GM18907 (cell line): Measurements from ENCODE around the gene CCT6A.
"Not testable (repeated sequence)": the region's sequence is repeated elsewhere in the genome, so short reads cannot be mapped to it uniquely, and the experiment has no call there.

Source experiments
- ATAC-seq: cut with Tn5 transposase; IDR thresholded peaks from one replicate; pipeline ENCODE4 v1.9.1; 2021; ENCODE audit warnings: mild to moderate bottlenecking, moderate library complexity; ENCODE audit not compliant: unreplicated experiment

CCT6A gene

GRCh38 chr7:56051053-56051338 lies 569 bp upstream of the CCT6A start:
- ATAC-seq: no peak

DNA sequence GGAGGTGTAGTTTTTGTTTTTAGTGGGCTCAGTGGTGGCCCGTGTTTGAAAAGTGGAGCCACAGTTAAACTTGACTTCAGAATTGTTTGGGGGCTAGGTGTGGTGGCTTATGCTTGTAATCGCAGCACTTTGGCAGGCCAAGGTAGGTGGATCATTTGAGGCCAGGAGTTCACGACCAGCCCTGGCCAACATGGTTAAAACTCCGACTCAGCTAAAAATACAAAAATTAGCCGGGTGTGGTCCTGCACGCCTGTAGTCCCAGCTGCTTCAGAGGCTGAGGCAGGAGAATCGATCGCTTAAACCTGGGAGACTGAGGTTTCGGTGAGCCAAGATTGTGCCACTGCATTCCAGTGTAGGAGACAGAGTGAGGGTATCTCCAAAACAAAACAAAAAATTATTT lies 1.8 kb downstream of the CCT6A start:
- ATAC-seq: no peak

GRCh38 chr7:56053993-56054392 lies 2.4 kb downstream of the CCT6A start:
- no peak for ATAC-seq

GRCh38 chr7:56062382-56062781 lies 10.8 kb downstream of the CCT6A start:
- ATAC-seq: no peak

DNA sequence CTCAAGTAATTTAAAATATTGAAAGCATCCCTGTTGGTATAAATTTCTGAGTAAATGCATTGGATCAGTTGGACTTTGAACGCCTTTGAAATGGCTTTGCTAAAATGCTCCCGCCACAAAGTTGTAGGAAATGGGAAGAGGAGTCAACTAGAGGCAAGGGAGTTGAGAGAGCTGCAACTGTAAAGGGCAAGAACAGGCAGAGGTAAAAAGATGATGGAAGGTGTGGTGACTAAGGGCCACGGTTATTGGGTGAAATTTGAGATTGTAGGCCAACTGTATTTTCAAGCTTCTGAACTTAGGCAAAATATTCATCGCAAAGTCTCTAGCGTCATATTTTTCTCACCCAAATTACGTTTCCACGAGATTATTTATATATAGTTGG lies 11.9 kb downstream of the CCT6A start:
- no peak for ATAC-seq

- peak; percentile 87 for ATAC-seq
These were observed 12.5 kb downstream of the CCT6A start, which contains the start of gene SUMF2 for GRCh38 chr7:56063882-56064625. TSS of gene SUMF2 (plus strand) at chr7:56064286. CDS start at chr7:56064312, 26 bp downstream.

DNA sequence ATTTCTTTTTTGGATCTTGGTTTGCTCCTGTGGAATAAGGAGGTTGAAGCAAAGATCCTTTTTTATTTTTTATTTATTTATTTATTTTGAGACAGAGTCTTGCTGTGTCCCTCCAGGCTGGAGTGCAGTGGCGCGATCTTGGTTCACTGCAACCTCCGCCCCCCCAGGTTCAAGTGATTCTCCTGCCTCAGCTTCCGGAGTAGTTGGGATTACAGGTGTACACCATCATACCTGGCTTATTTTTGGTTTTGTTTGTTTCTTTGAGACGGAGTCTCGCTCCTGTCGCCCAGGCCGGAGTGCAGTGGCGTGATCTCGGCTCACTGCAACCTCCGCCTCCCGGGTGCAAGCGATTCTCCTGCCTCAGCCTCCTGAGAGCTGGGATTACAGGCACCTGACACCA lies 14.8 kb downstream of the CCT6A start:
- ATAC-seq: not testable (repeated sequence)

DNA sequence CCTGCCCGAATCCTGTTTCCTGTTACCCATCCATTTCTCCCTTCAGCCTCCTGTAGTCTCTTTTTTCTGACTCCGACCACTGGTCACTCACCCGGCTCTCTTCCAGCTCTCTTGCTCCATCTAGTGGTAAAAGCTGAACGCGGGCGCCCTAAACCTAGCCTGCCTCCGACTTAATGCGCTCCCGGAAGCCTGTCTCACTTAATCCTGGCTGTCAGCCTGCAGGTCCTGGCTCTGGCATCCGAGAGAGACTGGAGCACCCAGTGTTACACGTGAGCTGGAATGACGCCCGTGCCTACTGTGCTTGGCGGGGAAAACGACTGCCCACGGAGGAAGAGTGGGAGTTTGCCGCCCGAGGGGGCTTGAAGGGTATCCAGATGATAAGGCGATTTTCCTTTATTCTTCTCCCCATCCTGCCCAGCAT lies 22.8 kb downstream of the CCT6A start:
- ATAC-seq: peak; percentile 90

DNA sequence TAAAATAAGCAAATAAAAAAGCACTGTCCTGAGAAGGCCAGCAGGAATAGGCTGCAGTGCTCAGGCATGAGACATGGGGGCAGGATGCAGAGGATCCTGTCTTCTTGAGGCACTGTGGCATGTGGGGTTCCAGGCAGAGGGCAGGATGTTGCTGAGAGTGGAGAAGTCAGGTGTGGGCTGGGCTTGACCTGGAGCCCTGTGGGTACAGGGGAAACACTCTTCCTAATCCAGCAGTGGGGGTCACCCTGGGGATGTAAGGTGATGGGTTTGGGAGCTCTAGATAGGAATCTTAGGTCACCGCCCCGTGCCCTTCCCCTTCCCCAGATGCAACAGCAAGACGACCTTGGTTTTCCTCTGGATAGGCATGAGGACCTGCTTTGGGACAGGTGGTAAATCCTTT lies 26.1 kb downstream of the CCT6A start:
- ATAC-seq: no peak

DNA sequence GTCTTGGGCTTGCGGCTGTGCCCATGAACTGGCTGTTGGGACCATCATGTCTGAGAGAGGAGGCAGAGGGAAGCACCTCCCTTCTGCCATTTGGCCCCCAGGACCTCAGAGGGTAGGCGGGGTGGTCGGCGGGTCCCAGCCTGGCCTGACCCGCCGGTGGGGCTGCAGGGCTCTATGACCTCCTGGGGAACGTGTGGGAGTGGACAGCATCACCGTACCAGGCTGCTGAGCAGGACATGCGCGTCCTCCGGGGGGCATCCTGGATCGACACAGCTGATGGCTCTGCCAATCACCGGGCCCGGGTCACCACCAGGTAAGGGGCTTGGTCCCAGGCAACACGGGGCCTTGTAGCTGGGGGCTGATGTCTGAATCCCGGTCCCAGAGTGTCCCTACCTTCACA lies 26.6 kb downstream of the CCT6A start:
- ATAC-seq: no peak

- ATAC-seq: no peak
These were observed 28.1 kb downstream of the CCT6A start for GRCh38 chr7:56079450-56080185.

DNA sequence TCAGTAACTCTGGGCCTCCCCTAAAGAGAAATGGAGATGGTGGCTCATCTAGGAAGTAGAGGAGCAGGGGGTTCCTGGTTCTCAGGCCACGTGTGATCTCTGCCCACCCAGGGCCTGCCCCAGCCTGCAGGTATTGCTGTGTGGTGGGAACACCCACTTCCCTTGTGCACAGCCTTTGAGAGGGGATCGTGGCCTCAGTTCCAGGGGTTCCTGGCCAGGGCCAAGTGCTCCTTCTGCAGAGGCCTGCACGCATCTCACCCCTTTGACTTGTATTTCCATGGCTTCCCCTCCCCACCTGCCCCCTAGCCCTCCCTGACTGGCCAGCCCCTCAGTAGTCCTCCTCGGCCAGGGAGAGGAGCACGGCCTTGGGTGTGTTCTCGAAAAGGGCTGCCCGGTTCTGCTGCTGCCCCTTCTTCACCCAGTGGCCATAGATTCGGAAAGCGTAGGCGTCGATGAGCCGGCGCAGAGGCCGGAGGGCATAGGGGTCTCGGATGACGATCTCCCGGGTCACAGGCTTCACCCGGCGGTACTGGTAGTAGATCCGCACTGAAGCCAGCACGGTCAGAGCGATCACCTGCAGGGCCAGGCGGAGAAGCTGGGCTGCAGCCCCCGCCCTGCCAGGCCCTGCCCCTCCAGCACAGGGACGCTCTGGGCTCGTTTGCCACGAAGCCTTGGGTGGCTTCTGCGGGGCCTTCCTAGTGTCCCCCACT lies 29.3 kb downstream of the CCT6A start:
- ATAC-seq: not testable (repeated sequence)

DNA sequence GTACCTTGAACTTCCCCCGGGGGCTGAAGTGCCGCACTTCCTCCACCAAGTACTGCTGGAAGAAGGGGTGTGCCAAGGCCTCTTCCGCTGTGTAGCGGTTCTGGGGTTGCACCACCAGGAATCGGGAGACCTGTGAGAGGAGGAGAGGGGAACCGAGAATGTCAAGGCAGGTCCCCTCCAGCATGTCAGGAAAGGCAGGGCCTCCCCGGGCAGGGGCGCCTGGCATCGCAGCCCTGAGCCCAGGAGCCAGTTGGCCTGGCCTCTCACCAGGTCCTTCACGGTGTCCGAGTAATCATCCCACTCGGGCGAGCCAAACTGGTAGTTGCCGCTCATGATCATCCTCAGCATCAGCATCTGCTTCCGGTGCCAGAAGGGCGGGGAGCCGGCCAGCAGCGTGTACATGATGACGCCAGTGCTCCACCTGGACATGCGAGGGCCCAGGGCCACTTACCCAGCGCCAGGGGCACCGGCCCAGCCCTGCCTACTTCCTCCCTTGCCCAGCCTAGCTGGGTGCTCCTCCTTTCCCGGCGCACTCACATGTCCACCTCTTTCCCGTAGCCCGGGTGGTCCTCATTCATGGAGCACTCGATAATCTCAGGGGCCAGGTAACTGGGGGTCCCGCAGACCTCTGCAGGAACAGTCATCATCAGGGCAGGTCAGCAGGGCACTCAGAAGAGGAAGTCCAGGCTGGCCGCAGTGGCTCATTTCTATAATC lies 30.2 kb downstream of the CCT6A start:
- ATAC-seq: no peak

DNA sequence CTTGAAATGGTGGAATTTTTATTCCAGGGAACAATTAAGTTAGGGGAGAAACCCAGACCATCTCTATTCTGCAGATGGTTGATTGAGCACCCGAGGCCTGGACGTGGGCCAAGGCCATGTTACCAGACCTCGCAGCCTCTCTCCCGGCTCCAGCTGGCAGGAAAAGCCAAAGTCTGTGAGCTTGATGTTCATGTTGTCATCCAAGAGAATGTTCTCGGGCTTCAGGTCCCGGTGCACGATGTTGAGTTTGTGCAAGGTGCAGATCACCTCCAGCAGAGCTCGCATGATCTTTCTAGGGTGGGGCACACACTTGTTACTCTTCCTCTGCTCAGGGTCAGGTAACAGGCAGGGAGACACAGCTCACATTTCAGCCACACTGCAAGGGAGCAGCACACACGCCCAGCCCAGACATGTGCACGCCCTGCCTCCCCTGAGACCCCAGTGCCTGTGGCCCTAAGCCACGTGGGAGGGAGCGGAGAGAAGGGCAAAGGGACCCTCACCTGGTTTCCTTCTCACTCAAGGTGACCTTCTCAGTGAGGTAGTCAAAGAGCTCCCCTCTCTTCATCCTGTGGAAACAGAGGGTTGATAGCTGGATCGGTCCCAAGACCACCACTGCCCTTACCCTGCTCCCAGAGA lies 31.7 kb downstream of the CCT6A start:
- ATAC-seq: no peak

- ATAC-seq: no peak
These were observed 35.2 kb downstream of the CCT6A start for GRCh38 chr7:56086761-56087160.

DNA sequence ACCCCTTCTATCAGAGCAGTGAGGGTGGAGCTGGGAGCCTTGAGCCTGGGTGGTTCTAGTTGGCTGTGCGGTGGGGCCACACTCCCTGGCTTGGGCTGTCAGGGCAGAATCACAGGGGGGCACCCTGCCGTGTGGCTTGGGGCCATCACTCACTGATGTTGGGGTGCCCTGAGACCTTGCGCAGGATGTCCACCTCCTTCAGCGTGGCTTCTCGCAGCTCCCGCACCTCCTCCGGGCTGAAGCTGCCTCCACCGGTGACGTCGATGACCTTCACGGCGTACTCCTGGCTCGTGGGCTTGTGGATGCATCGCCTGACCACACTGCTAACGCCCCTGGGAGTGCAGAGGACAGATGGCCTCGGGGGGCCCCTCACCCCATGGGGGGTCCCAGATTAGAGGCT lies 35.9 kb downstream of the CCT6A start:
- no peak for ATAC-seq

GRCh38 chr7:56091591-56091990 lies 40.0 kb downstream of the CCT6A start:
- no peak for ATAC-seq

DNA sequence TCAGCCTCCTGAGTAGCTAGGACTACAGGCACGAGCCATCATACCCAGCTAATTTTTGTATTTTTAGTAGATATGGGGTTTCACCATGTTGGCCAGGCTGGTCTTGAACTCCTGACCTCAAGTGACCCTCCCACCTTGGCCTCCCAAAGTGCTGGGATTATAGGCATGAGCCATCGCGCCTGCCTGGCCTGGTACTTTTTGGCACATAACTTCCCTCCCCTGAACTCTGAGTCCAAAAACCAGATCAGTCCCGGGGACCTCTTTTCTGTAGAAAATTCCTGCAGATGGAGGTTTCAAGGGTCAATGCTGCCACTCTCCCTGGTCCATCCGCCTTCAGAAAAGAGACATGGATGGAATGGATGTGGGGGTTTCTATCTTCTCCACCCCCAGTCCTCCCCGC lies 40.8 kb downstream of the CCT6A start:
- not testable (repeated sequence) for ATAC-seq

DNA sequence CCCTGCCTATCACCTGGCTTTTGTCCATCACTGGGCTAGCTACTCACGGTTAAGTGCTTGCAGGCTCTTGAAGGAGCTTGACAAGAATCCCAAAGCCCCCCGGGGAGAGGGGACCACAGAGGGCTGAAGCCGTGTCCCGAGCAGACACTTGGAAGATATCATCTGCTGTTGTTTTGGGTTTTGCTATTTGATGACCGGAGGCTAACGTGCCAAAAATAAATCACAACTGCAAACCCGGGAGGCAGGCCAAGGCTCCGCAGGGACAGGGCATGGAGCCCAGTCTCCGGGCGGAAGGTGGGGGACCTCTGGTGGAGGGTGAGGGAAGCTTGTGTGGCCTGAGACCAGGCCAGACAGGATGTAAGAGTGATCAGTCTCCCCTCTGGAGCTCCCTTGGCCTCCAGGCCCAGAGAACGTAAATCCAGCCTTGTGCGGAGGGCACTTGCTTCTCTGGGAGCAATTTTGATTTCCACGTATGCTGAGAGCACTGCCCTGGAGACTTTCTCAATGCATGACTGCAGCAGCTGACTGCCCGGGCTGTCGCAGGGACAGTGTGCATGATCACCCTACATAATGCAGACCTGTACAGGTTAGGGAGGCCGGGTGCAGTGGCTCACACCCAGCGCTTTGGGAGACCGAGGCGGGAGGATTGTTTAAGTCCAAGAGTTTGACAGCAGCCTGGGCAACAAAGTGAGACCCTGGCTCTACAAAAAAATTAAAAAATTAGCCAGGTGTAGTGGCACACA lies 41.4 kb downstream of the CCT6A start, which contains the start of gene PHKG1:
Gene PHKG1 (minus strand): TSS at position 164 of the 743 bp plus-strand sequence. CDS start 4,011 bp downstream, outside the sequence.
- no peak for ATAC-seq

DNA sequence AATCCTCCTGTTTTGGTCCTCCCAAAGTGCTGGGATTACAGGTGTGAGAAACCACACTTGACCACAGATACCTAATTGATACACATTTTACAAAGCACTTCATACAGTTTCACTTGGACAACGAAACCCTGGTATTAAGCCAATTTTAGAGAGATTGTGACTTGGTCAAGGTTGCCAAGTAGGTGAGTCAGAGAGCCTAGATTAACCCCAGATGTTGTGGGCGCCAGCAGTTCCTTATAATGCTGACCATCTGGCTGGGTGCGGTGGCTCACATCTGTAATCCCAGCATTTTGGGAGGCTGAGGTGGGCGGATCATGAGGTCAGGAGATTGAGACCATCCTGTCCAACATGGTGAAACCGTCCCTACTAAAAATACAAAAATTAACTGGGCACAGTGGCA lies 46.1 kb downstream of the CCT6A start:
- no peak for ATAC-seq
